WTC11 (cell line): Measurements from ENCODE around the gene RAB8B. TPM values are rescaled to one million over a fixed set of nuclear protein-coding genes. Genes with fewer than 3 reads are reported as not detected.

Experiments
- ATAC-seq: fragments of 200-7000 bp; cut with Tn5 transposase; 2 replicates; pipeline ENCODE4 v1.10.0; 2021; ENCODE audit warnings: mild to moderate bottlenecking, moderate library complexity
- CTCF ChIA-PET: fragments of 300-600 bp; sonication (Branson Sonifier 250); formaldehyde crosslinking; loops from one replicate; lab custom pipeline; 2021; ENCODE audit warnings: antibody characterized with exemption; lab: Charles Lee
- POLR2A ChIA-PET: fragments of 350-600 bp; sonication (Branson Sonifier 250); formaldehyde crosslinking; loops from one replicate; lab custom pipeline; 2021; ENCODE audit warnings: antibody characterized with exemption; lab: Charles Lee
- DNase-seq: peaks from one replicate; pipeline ENCODE4 v3.0.0; 2021; ENCODE audit warnings: low spot score
- H3K27ac Mint-ChIP-seq: 2 replicates; pipeline ENCODE4 v1.8.0; 2021; ENCODE audit warnings: mixed read lengths
- H3K27me3 Mint-ChIP-seq: 2 replicates; pipeline ENCODE4 v1.8.0; 2021; ENCODE audit warnings: low read depth, mild to moderate bottlenecking, moderate library complexity, mixed read lengths
- H3K36me3 Mint-ChIP-seq: 2 replicates; pipeline ENCODE4 v1.8.0; 2021; ENCODE audit warnings: mixed read lengths
- H3K4me1 Mint-ChIP-seq: 2 replicates; pipeline ENCODE4 v1.8.0; 2022; ENCODE audit warnings: mixed read lengths
- H3K4me3 Mint-ChIP-seq: 2 replicates; pipeline ENCODE4 v1.8.0; 2021; ENCODE audit warnings: mild to moderate bottlenecking, moderate library complexity, mixed read lengths
- H3K9me3 Mint-ChIP-seq: 2 replicates; pipeline ENCODE4 v1.8.0; 2021; ENCODE audit warnings: mixed read lengths
- ATF1 ChIP-seq: sonication (generic); formaldehyde crosslinking; IDR thresholded peaks from 2 replicates; pipeline ENCODE4 v1.8.1; 2023; ENCODE audit warnings: mild to moderate bottlenecking, moderate library complexity, missing genetic modification reagents
- CBFB ChIP-seq: sonication (generic); formaldehyde crosslinking; IDR thresholded peaks from 2 replicates; pipeline ENCODE4 v1.8.1; 2022; ENCODE audit warnings: mild to moderate bottlenecking, low read depth, missing genetic modification reagents
- ELF4 ChIP-seq: sonication (generic); formaldehyde crosslinking; IDR thresholded peaks from 2 replicates; pipeline ENCODE4 v1.8.1; 2022; ENCODE audit warnings: low read depth, mild to moderate bottlenecking, moderate library complexity, missing genetic modification reagents
- FOXJ3 ChIP-seq: sonication (generic); formaldehyde crosslinking; IDR thresholded peaks from 2 replicates; pipeline ENCODE4 v1.9.0; 2021; ENCODE audit warnings: missing genetic modification reagents, mild to moderate bottlenecking, borderline replicate concordance
- FOXP1 ChIP-seq: sonication (generic); formaldehyde crosslinking; IDR thresholded peaks from 2 replicates; pipeline ENCODE4 v1.8.0; 2022; ENCODE audit warnings: missing genetic modification reagents, mild to moderate bottlenecking, moderate library complexity, borderline replicate concordance
- IRF2 ChIP-seq: sonication (generic); formaldehyde crosslinking; IDR thresholded peaks from 2 replicates; pipeline ENCODE4 v1.8.0; 2022; ENCODE audit warnings: low read depth, missing genetic modification reagents, borderline replicate concordance
- MXD4 ChIP-seq: fragments of 250-450 bp; sonication (Bioruptor Pico); IDR thresholded peaks from 2 replicates; pipeline ENCODE4 v1.8.0; 2021; ENCODE audit warnings: mild to moderate bottlenecking, moderate library complexity, borderline replicate concordance
- MYBL2 ChIP-seq: sonication (generic); formaldehyde crosslinking; IDR thresholded peaks from 2 replicates; pipeline ENCODE4 v1.8.1; 2023; ENCODE audit warnings: mild to moderate bottlenecking, moderate library complexity, missing genetic modification reagents
- NR3C1 ChIP-seq: sonication (generic); formaldehyde crosslinking; conservative IDR thresholded peaks from 2 replicates; pipeline ENCODE4 v1.8.1; 2023; ENCODE audit warnings: low read depth, mild to moderate bottlenecking, missing genetic modification reagents
- SOX15 ChIP-seq: fragments of 250-450 bp; sonication (Bioruptor Pico); IDR thresholded peaks from 2 replicates; pipeline ENCODE4 v1.9.0; 2021; ENCODE audit warnings: mild to moderate bottlenecking
- SP1 ChIP-seq: sonication (generic); formaldehyde crosslinking; conservative IDR thresholded peaks from 2 replicates; pipeline ENCODE4 v1.8.1; 2022; ENCODE audit warnings: missing genetic modification reagents
- ZBTB21 ChIP-seq: sonication (generic); formaldehyde crosslinking; IDR thresholded peaks from 2 replicates; pipeline ENCODE4 v1.8.1; 2023; ENCODE audit warnings: mild to moderate bottlenecking, missing genetic modification reagents, borderline replicate concordance
- ZNF138 ChIP-seq: sonication (generic); formaldehyde crosslinking; conservative IDR thresholded peaks from 2 replicates; pipeline ENCODE4 v1.8.1; 2022; ENCODE audit warnings: mild to moderate bottlenecking, moderate library complexity, missing genetic modification reagents
- ZNF232 ChIP-seq: sonication (generic); formaldehyde crosslinking; IDR thresholded peaks from 2 replicates; pipeline ENCODE4 v1.8.0; 2022; ENCODE audit warnings: mild to moderate bottlenecking, missing genetic modification reagents
- ZNF263 ChIP-seq: sonication (generic); formaldehyde crosslinking; IDR thresholded peaks from 2 replicates; pipeline ENCODE4 v1.8.1; 2022; ENCODE audit warnings: low read depth, mild to moderate bottlenecking, moderate library complexity, missing genetic modification reagents
- ZNF671 ChIP-seq: fragments of 250-450 bp; sonication (Bioruptor Pico); IDR thresholded peaks from 2 replicates; pipeline ENCODE4 v1.8.0; 2021; ENCODE audit warnings: mild to moderate bottlenecking
- total RNA-seq: library from RNA; stranded (reverse); gene quantifications from 3 replicates; pipeline ENCODE4 v1.2.3, GENCODE V29; 2021
- TF ChIP-seq, protein P1 (sequence below): sonication (generic); formaldehyde crosslinking; IDR thresholded peaks from 2 replicates; pipeline ENCODE4 v1.8.1; 2023; ENCODE audit warnings: mild to moderate bottlenecking, missing genetic modification reagents, borderline replicate concordance
- TF ChIP-seq, protein P2 (sequence below): sonication (generic); formaldehyde crosslinking; IDR thresholded peaks from 2 replicates; pipeline ENCODE4 v1.8.0; 2022; ENCODE audit warnings: mild to moderate bottlenecking, missing genetic modification reagents
- TF ChIP-seq, protein P3 (sequence below): sonication (generic); formaldehyde crosslinking; IDR thresholded peaks from 2 replicates; pipeline ENCODE4 v1.8.1; 2023; ENCODE audit warnings: mild to moderate bottlenecking, missing genetic modification reagents, moderate library complexity

The RAB8B gene
- total RNA-seq, 1 experiment from 2014 or later = 32.5 TPM

DNA sequence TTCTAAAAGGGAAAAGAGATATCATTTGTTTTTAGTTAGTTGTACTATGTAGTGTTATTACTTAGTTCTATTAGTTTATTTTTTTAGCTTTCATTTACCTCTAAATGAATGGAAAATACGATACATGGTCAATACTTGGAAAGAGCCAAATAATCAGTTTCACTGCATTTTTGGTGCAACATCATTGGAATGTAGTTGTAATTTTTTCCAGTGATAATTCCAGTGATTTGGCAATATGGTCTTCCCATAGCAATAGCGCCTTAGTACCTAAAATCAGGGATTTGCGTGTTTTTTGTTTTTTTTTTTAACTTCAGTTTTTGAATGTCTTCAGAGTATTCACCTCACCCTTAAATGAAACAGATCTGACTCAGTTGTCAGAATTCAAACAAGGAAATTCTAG is 41.8 kb downstream of the RAB8B start:
- Mint-ChIP-seq H3K4me1 (peaks cover 25% of the 10 kb centered on the region), H3K27me3 (no peaks in the 10 kb centered on the region), H3K4me3 (no peak overlapping the region), H3K27ac (no peak overlapping the region; the same call in 1 of the 2 replicates), H3K9me3 (no peaks in the 10 kb centered on the region), H3K36me3 (no peaks in the 10 kb centered on the region)
- DNase-seq = no peak
- TF ChIP-seq ZNF263 (no peak), FOXP1 (CRISPR knock-in tag) (no peak), IRF2 (no peak), SP1 (CRISPR knock-in tag) (no peak), MYBL2 (CRISPR knock-in tag) (no peak), ELF4 (no peak), ZNF671 (CRISPR knock-in tag) (no peak), MXD4 (CRISPR knock-in tag) (no peak), ZBTB21 (CRISPR knock-in tag) (no peak), CBFB (no peak), ZNF232 (CRISPR knock-in tag) (no peak), NR3C1 (CRISPR knock-in tag) (no peak), ATF1 (CRISPR knock-in tag) (no peak)
- TF ChIP-seq, protein P1, sequence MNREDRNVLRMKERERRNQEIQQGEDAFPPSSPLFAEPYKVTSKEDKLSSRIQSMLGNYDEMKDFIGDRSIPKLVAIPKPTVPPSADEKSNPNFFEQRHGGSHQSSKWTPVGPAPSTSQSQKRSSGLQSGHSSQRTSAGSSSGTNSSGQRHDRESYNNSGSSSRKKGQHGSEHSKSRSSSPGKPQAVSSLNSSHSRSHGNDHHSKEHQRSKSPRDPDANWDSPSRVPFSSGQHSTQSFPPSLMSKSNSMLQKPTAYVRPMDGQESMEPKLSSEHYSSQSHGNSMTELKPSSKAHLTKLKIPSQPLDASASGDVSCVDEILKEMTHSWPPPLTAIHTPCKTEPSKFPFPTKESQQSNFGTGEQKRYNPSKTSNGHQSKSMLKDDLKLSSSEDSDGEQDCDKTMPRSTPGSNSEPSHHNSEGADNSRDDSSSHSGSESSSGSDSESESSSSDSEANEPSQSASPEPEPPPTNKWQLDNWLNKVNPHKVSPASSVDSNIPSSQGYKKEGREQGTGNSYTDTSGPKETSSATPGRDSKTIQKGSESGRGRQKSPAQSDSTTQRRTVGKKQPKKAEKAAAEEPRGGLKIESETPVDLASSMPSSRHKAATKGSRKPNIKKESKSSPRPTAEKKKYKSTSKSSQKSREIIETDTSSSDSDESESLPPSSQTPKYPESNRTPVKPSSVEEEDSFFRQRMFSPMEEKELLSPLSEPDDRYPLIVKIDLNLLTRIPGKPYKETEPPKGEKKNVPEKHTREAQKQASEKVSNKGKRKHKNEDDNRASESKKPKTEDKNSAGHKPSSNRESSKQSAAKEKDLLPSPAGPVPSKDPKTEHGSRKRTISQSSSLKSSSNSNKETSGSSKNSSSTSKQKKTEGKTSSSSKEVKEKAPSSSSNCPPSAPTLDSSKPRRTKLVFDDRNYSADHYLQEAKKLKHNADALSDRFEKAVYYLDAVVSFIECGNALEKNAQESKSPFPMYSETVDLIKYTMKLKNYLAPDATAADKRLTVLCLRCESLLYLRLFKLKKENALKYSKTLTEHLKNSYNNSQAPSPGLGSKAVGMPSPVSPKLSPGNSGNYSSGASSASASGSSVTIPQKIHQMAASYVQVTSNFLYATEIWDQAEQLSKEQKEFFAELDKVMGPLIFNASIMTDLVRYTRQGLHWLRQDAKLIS = no peak
- TF ChIP-seq, protein P2, sequence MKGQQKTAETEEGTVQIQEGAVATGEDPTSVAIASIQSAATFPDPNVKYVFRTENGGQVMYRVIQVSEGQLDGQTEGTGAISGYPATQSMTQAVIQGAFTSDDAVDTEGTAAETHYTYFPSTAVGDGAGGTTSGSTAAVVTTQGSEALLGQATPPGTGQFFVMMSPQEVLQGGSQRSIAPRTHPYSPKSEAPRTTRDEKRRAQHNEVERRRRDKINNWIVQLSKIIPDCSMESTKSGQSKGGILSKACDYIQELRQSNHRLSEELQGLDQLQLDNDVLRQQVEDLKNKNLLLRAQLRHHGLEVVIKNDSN (CRISPR knock-in tag) = no peak
- ChIA-PET CTCF (interaction anchor here (1.2 to 1.3 kb wide), 2 partner anchors 21 to 256 kb away, joined by 3 to 5 read pairs; no protein-coding TSS in a partner anchor), POLR2A (interaction anchor here (0.7 kb wide), 1 partner anchor 9 kb away, joined by 4 read pairs; no protein-coding TSS in a partner anchor)
- no peak for ATAC-seq

DNA sequence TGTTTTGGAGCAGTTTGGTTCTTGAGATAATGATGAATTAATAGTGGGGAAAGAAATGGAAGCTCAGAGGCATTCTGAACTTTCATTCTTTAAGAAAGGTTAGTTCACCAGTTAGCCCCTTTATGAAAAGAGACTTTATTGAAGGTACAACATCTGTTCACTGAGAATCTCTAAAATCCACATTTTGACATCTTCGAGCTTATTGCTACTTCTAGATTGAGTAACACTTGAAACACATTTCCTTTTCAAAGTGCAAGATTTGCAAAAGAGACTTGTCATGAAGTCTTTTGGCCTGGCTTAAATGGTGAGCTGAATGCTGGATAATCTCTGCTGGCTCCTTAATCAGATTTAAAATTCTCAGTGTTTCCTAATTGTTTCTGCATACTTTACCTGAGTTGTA is 42.3 kb downstream of the RAB8B start:
- no peak overlapping the region for H3K4me3 Mint-ChIP-seq

DNA sequence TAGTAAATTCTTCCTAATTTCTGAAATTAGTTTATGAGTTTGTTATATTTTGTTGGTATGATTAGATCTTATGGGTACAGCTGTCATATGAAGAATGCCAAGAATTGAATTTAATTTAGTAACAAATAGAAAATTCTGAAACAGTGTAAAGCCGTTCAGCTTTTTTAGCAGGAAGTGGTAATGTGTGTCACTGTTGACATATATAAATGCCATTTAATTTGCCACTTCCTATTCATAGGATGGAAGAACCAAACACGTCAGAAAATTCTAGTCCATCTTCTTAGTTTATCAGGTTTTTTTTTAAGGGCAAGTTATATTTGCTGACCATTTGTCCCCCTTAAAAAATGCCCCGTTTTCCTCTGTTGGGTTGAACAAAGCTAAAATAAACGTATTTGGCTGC is 43.0 kb downstream of the RAB8B start:
- H3K4me1 Mint-ChIP-seq = peaks cover 25% of the 10 kb centered on the region
- DNase-seq (no peak), ATAC-seq (no peak)
- ChIA-PET POLR2A (interaction anchor here (0.6 kb wide), 1 partner anchor 43 kb away, joined by 5 read pairs; no protein-coding TSS in a partner anchor), CTCF (interaction anchor here (0.9 to 1.3 kb wide), 2 partner anchors 170 to 255 kb away, joined by 3 read pairs; no protein-coding TSS in a partner anchor)
- no peak overlapping the region for H3K27ac Mint-ChIP-seq
- H3K27me3 Mint-ChIP-seq = no peaks in the 10 kb centered on the region
- H3K4me3 Mint-ChIP-seq = no peak overlapping the region
- H3K36me3 Mint-ChIP-seq = no peaks in the 10 kb centered on the region
- H3K9me3 Mint-ChIP-seq = no peaks in the 10 kb centered on the region; the same call in 1 of the 2 replicates
- no peak for TF ChIP-seq FOXJ3 (CRISPR knock-in tag)

More for the DNA sequence above, 42.3 kb downstream of the RAB8B start:
- peaks cover 25% of the 10 kb centered on the region for H3K4me1 Mint-ChIP-seq
- POLR2A ChIA-PET = no interaction called here
- no peaks in the 10 kb centered on the region for H3K9me3 Mint-ChIP-seq
- TF ChIP-seq SOX15 (CRISPR knock-in tag) (no peak), ZNF138 (CRISPR knock-in tag) (no peak), ZBTB21 (CRISPR knock-in tag) (no peak)
- TF ChIP-seq, protein P3, sequence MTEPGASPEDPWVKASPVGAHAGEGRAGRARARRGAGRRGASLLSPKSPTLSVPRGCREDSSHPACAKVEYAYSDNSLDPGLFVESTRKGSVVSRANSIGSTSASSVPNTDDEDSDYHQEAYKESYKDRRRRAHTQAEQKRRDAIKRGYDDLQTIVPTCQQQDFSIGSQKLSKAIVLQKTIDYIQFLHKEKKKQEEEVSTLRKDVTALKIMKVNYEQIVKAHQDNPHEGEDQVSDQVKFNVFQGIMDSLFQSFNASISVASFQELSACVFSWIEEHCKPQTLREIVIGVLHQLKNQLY (CRISPR knock-in tag) = no peak
- TF ChIP-seq, all 79 proteins: peak for 0
- DNase-seq = no peak
- Mint-ChIP-seq H3K27me3 (no peaks in the 10 kb centered on the region), H3K27ac (no peak overlapping the region; the same call in 1 of the 2 replicates), H3K36me3 (no peaks in the 10 kb centered on the region)
- CTCF ChIA-PET = interaction anchor here (1.3 kb wide), 1 partner anchor 256 kb away, joined by 3 read pairs; no protein-coding TSS in a partner anchor
- no peak for ATAC-seq
